Measurements from ENCODE around the gene PLXDC2.

PLXDC2 gene

GRCh38 chr10:20288060-20288459, 471.8 kb downstream of the PLXDC2 start:
- TF ChIP-seq CTCF (conservative IDR thresholded peaks at IDR 0.05) = no peak
- H3K27ac ChIP-seq = no peak overlapping the region

GRCh38 chr10:20289070-20289828, 473.0 kb downstream of the PLXDC2 start:
- no peak overlapping the region for H3K27ac ChIP-seq
- TF ChIP-seq CTCF (conservative IDR thresholded peaks at IDR 0.05) = no peak

GRCh38 chr10:20298417-20298816, 482.2 kb downstream of the PLXDC2 start:
- no peak overlapping the region for H3K27ac ChIP-seq
- TF ChIP-seq CTCF (conservative IDR thresholded peaks at IDR 0.05) = no peak

GRCh38 chr10:20299034-20299736, 483.0 kb downstream of the PLXDC2 start:
- no peak for TF ChIP-seq CTCF (conservative IDR thresholded peaks at IDR 0.05)
- H3K27ac ChIP-seq = no peak overlapping the region

GRCh38 chr10:20300735-20301134, 484.5 kb downstream of the PLXDC2 start:
- H3K27ac ChIP-seq = no peak overlapping the region
- TF ChIP-seq CTCF (conservative IDR thresholded peaks at IDR 0.05) = no peak

- no peak for TF ChIP-seq CTCF (conservative IDR thresholded peaks at IDR 0.05)
- H3K27ac ChIP-seq = no peak overlapping the region
Measured at GRCh38 chr10:20302033-20302432, 485.8 kb downstream of the PLXDC2 start.

- H3K27ac ChIP-seq = no peak overlapping the region
- TF ChIP-seq CTCF (conservative IDR thresholded peaks at IDR 0.05) = no peak
Measured at GRCh38 chr10:20303453-20304152, 487.4 kb downstream of the PLXDC2 start.
